GM12891 (cell line): ENCODE data around the gene EIF2D.
"Not testable (repeated sequence)": the region's sequence is repeated elsewhere in the genome, so short reads cannot be mapped to it uniquely, and the experiment has no call there.

ENCODE experiments used
- DNase-seq: peaks from one replicate; pipeline ENCODE4 v3.0.0; 2011; ENCODE audit warnings: low spot score; ENCODE audit not compliant: insufficient read length
- FAIRE-seq: peaks from 2 replicates; lab custom pipeline; 2011; peaks lifted over from hg19 to GRCh38; lab: Jason Lieb, UNC
- PAX5 ChIP-seq: IDR thresholded peaks from 2 replicates; pipeline ENCODE4 v1.6.1; 2011; ENCODE audit warnings: low read length, moderate library complexity, mild to moderate bottlenecking; ENCODE audit not compliant: insufficient read depth, severe bottlenecking
- POLR2A ChIP-seq: IDR thresholded peaks from 2 replicates; pipeline ENCODE4 v1.6.1; 2011; ENCODE audit warnings: low read depth, low read length, control low read depth
- POLR2AphosphoS5 ChIP-seq: IDR thresholded peaks from 2 replicates; pipeline ENCODE4 v1.6.1; 2011; ENCODE audit warnings: low read depth, low read length, control low read depth
- POU2F2 ChIP-seq: IDR thresholded peaks from 2 replicates; pipeline ENCODE4 v1.6.1; 2011; ENCODE audit warnings: low read depth, mild to moderate bottlenecking, control low read depth, low read length, moderate library complexity
- SPI1 ChIP-seq: IDR thresholded peaks from 2 replicates; pipeline ENCODE4 v1.6.1; 2011; ENCODE audit warnings: low read depth, low read length, control low read depth
- TAF1 ChIP-seq: IDR thresholded peaks from 2 replicates; pipeline ENCODE4 v1.6.1; 2011; ENCODE audit warnings: low read depth, low read length, control low read depth

The EIF2D gene

GRCh38 chr1:206589206-206589605 is 23.1 kb downstream of the EIF2D start:
- no peak for FAIRE-seq
- TF ChIP-seq POU2F2 (no peak), POLR2A (no peak; the same call in 1 of the 2 replicates), SPI1 (no peak), TAF1 (no peak), PAX5 (no peak), POLR2AphosphoS5 (no peak)

GRCh38 chr1:206588492-206588891 is 23.8 kb downstream of the EIF2D start:
- FAIRE-seq = no peak
- TF ChIP-seq POLR2AphosphoS5 (no peak), POLR2A (no peak)
- no peak for DNase-seq

More at GRCh38 chr1:206589206-206589605, 23.1 kb downstream of the EIF2D start:
- no peak for DNase-seq

- TF ChIP-seq POU2F2 (no peak), SPI1 (no peak), TAF1 (no peak), POLR2AphosphoS5 (no peak), POLR2A (no peak; the same call in 1 of the 2 replicates), PAX5 (no peak)
- DNase-seq (no peak), FAIRE-seq (no peak)
Observed at GRCh38 chr1:206587904-206588303, 24.4 kb downstream of the EIF2D start.

GRCh38 chr1:206586501-206587445 is 25.5 kb downstream of the EIF2D start:
- no peak for FAIRE-seq
- DNase-seq = no peak
- TF ChIP-seq SPI1 = no peak
- no peak for TF ChIP-seq POLR2AphosphoS5
- no peak for TF ChIP-seq PAX5
- TF ChIP-seq POU2F2 = no peak
- TF ChIP-seq TAF1 = no peak
- no peak for TF ChIP-seq POLR2A

GRCh38 chr1:206584683-206585082 is 27.6 kb downstream of the EIF2D start:
- TF ChIP-seq POU2F2 (no peak), PAX5 (no peak), POLR2A (no peak), SPI1 (no peak), TAF1 (no peak), POLR2AphosphoS5 (no peak)
- FAIRE-seq (no peak), DNase-seq (no peak)

GRCh38 chr1:206583707-206584648 is 28.3 kb downstream of the EIF2D start:
- no peak for TF ChIP-seq TAF1
- no peak for TF ChIP-seq PAX5
- no peak for TF ChIP-seq POLR2AphosphoS5
- no peak for TF ChIP-seq SPI1
- TF ChIP-seq POU2F2 = no peak
- TF ChIP-seq POLR2A = no peak
- DNase-seq (peak; percentile 65), FAIRE-seq (peak; percentile 66)

- no peak for FAIRE-seq
- no peak for TF ChIP-seq TAF1
- TF ChIP-seq POLR2AphosphoS5 = no peak
- DNase-seq = no peak
Observed at GRCh38 chr1:206582971-206583706, 29.1 kb downstream of the EIF2D start.

- DNase-seq (no peak), FAIRE-seq (no peak)
- TF ChIP-seq SPI1 (no peak), POLR2AphosphoS5 (no peak), POU2F2 (no peak), POLR2A (no peak), PAX5 (no peak), TAF1 (no peak)
Observed at GRCh38 chr1:206582537-206582936, 29.7 kb downstream of the EIF2D start.

- FAIRE-seq = peak; percentile 26
- DNase-seq = no peak
Observed at GRCh38 chr1:206581571-206581981, 30.7 kb downstream of the EIF2D start.

GRCh38 chr1:206581114-206581497 is 31.2 kb downstream of the EIF2D start:
- not testable (repeated sequence) for FAIRE-seq, DNase-seq

More at GRCh38 chr1:206581571-206581981, 30.7 kb downstream of the EIF2D start:
- 0 out of 2 replicates have a peak, but pooled peaks have one; percentile 5 for TF ChIP-seq POLR2AphosphoS5
- no peak for TF ChIP-seq PAX5
